A549 (cell line): ENCODE measurements around the gene ING5. TPM values are rescaled to one million over a fixed set of nuclear protein-coding genes. Genes with fewer than 3 reads are reported as not detected.

Experiments
- ATAC-seq, 2 experiments: fragments of 200-7000 bp in 1 of 2; fragments of >200 bp in 1 of 2; cut with Nextera tagmentation in 1 of 2; cut with Tn5 transposase in 1 of 2; 3 replicates each; pipeline versions ENCODE4 v1.8.0 to v1.9.1; 2018 to 2020; ENCODE audit warnings: mild to moderate bottlenecking in 1 of 2, moderate library complexity in 1 of 2
- CTCF ChIA-PET: fragments of 300-600 bp; sonication (Branson Sonifier 250); formaldehyde crosslinking; extraction: SDS; loops from one replicate; lab custom pipeline; 2021; ENCODE audit warnings: antibody characterized with exemption, inconsistent platforms; lab: Yijun Ruan, JAX
- POLR2A ChIA-PET: fragments of 350-600 bp; formaldehyde crosslinking; extraction: SDS; loops from one replicate; lab custom pipeline; 2021; ENCODE audit warnings: antibody characterized with exemption, inconsistent platforms; lab: Yijun Ruan, JAX
- DNase-seq, 2 experiments: peaks; one replicate each; pipeline versions ENCODE4 v3.0.0 to v3.0.0-alpha.2; 2011 to 2016; ENCODE audit warnings: low read depth in 1 of 2, low spot score in 1 of 2
- FAIRE-seq: peaks from 2 replicates; lab custom pipeline; 2011; peaks lifted over from hg19 to GRCh38; lab: Jason Lieb, UNC
- H3K27ac ChIP-seq, 2 experiments: fragments of >200 bp; sonication (Bioruptor Twin); formaldehyde crosslinking; 3 replicates each; pipeline ENCODE4 v1.5.1; 2016 to 2017
- H3K4me1 ChIP-seq: fragments of >200 bp; sonication (Bioruptor Twin); formaldehyde crosslinking; 3 replicates; pipeline ENCODE4 v1.6.1; 2016
- H3K4me2 ChIP-seq: fragments of >200 bp; sonication (Bioruptor Twin); formaldehyde crosslinking; 3 replicates; pipeline ENCODE4 v1.6.1; 2016
- H3K4me3 ChIP-seq: fragments of >200 bp; sonication (Bioruptor Twin); formaldehyde crosslinking; 3 replicates; pipeline ENCODE4 v1.5.1; 2016
- H3K9me3 ChIP-seq: fragments of >200 bp; sonication (Bioruptor Twin); formaldehyde crosslinking; 3 replicates; pipeline ENCODE4 v1.6.1; 2016
- CEBPB ChIP-seq, 2 experiments: fragments of >200 bp in 1 of 2; sonication (Bioruptor Twin) in 1 of 2; formaldehyde crosslinking in 1 of 2; IDR thresholded peaks; 2 replicates each; pipeline ENCODE4 v1.6.1; 2012 to 2016
- CHD2 ChIP-seq: fragments of 150-350 bp; IDR thresholded peaks from 2 replicates; pipeline ENCODE4 v1.6.1; 2014; ENCODE audit warnings: low read length; ENCODE audit not compliant: partially characterized antibody
- E2F6 ChIP-seq: IDR thresholded peaks from 2 replicates; pipeline ENCODE4 v1.6.1; 2012; ENCODE audit warnings: low read depth, borderline replicate concordance
- EHF ChIP-seq: fragments of 250-450 bp; sonication (Bioruptor Pico); IDR thresholded peaks from 2 replicates; pipeline ENCODE4 v1.5.0; 2020; ENCODE audit warnings: mild to moderate bottlenecking
- ESRRA ChIP-seq: fragments of 150-350 bp; IDR thresholded peaks from 2 replicates; pipeline ENCODE4 v1.6.1; 2014; ENCODE audit warnings: mild to moderate bottlenecking, low read length, borderline replicate concordance
- HOXB13 ChIP-seq: fragments of 250-450 bp; sonication (Bioruptor Pico); IDR thresholded peaks from 2 replicates; pipeline ENCODE4 v1.5.0; 2020; ENCODE audit warnings: low read depth, mild to moderate bottlenecking, moderate library complexity
- JUN ChIP-seq, 2 experiments: fragments of >200 bp; sonication (Bioruptor Twin); formaldehyde crosslinking; IDR thresholded peaks; 2 replicates in 1 of 2; 3 replicates in 1 of 2; pipeline ENCODE4 v1.6.1; 2016 to 2017
- MAX ChIP-seq: IDR thresholded peaks from 2 replicates; pipeline ENCODE4 v1.6.1; 2012
- MAZ ChIP-seq: fragments of 150-350 bp; IDR thresholded peaks from 2 replicates; pipeline ENCODE4 v1.6.1; 2014; ENCODE audit warnings: antibody characterized with exemption, low read depth, low read length, borderline replicate concordance
- MYC ChIP-seq: IDR thresholded peaks from 2 replicates; pipeline ENCODE4 v1.6.1; 2012; ENCODE audit warnings: mild to moderate bottlenecking, inconsistent platforms, low read length, improper control_type of control experiment, borderline replicate concordance
- NFE2L2 ChIP-seq: fragments of 150-350 bp; conservative IDR thresholded peaks from 2 replicates; pipeline ENCODE4 v1.6.1; 2014; ENCODE audit warnings: low read length
- NR3C1 ChIP-seq: fragments of >200 bp; sonication (Bioruptor Twin); formaldehyde crosslinking; IDR thresholded peaks from 3 replicates; pipeline ENCODE4 v1.6.1; 2017
- PHF8 ChIP-seq: fragments of 200-600 bp; sonication (generic); IDR thresholded peaks from 2 replicates; pipeline ENCODE4 v1.6.1; 2016; ENCODE audit warnings: low read depth, mild to moderate bottlenecking, antibody characterized with exemption, moderate library complexity, borderline replicate concordance
- POLR2AphosphoS2 ChIP-seq: conservative IDR thresholded peaks from 2 replicates; pipeline ENCODE4 v1.6.1; 2012; ENCODE audit warnings: low read length, improper control_type of control experiment, inconsistent platforms
- RAD21 ChIP-seq, 2 experiments: fragments of >200 bp in 1 of 2; sonication (Bioruptor Twin) in 1 of 2; formaldehyde crosslinking in 1 of 2; IDR thresholded peaks in 1 of 2; conservative IDR thresholded peaks in 1 of 2; 2 replicates in 1 of 2; 3 replicates in 1 of 2; pipeline ENCODE4 v1.6.1; 2012 to 2018; ENCODE audit warnings: inconsistent platforms in 1 of 2
- RCOR1 ChIP-seq: fragments of 150-350 bp; IDR thresholded peaks from 2 replicates; pipeline ENCODE4 v1.6.1; 2014; ENCODE audit warnings: antibody characterized with exemption, low read length, low read depth
- RFX5 ChIP-seq: fragments of 450-650 bp; IDR thresholded peaks from 2 replicates; pipeline ENCODE4 v1.7.1; 2014; ENCODE audit warnings: antibody characterized with exemption, mild to moderate bottlenecking, moderate library complexity
- RNF2 ChIP-seq: fragments of 200-600 bp; sonication (generic); IDR thresholded peaks from 2 replicates; pipeline ENCODE4 v1.6.1; 2016; ENCODE audit warnings: low read depth, mild to moderate bottlenecking, antibody characterized with exemption, moderate library complexity, borderline replicate concordance
- USF2 ChIP-seq: fragments of 450-650 bp; IDR thresholded peaks from 2 replicates; pipeline ENCODE4 v1.6.1; 2014; ENCODE audit warnings: antibody characterized with exemption
- ZFP36 ChIP-seq: fragments of 450-650 bp; IDR thresholded peaks from 2 replicates; pipeline ENCODE4 v1.6.1; 2014; ENCODE audit warnings: borderline replicate concordance; ENCODE audit not compliant: partially characterized antibody
- ZNF302 ChIP-seq: fragments of 250-450 bp; sonication (Bioruptor Pico); IDR thresholded peaks from 2 replicates; pipeline ENCODE4 v1.9.0; 2021; ENCODE audit warnings: inconsistent platforms, mild to moderate bottlenecking, moderate library complexity
- WGBS: methylation state at CpG from one replicate; pipeline ENCODE4 v1.1.6; 2017; ENCODE audit errors: missing lambda C conversion rate; 5-methylcytosine and 5-hydroxymethylcytosine counted together
- polyA plus RNA-seq, 4 experiments: library from polyadenylated mRNA; depleted of rRNA in 3 of 4; stranded (reverse); fragments of >200 nt; fragmentation: RNase III in 1 of 4; extraction: RNeasy Plus Mini Kit Qiagen cat#74134 plus additional on column Dnase treatment in 1 of 4; gene quantifications; 2 replicates in 3 of 4; 3 replicates in 1 of 4; pipeline ENCODE4 v1.2.3, GENCODE V29; 2011 to 2017

Gene ING5
- polyA plus RNA-seq, 2 of the 4 experiments (the other 2 are of a cell fraction), result 28.6 to 29.6 TPM

- ChIA-PET CTCF (interaction anchor here (1.0 to 2.5 kb wide), 11 partner anchors 11 to 806 kb away, joined by 3 to 44 read pairs (median 4); partner anchors contain the start of gene DTYMK), POLR2A (interaction anchor here (0.6 kb wide), 1 partner anchor 473 kb away, joined by 3 read pairs; no protein-coding TSS in a partner anchor)
- Histone ChIP-seq H3K4me1 (no peaks in the 10 kb centered on the region), H3K4me3 (no peak overlapping the region), H3K9me3 (no peaks in the 10 kb centered on the region), H3K4me2 (no peak overlapping the region), H3K27ac (no peak overlapping the region)
- WGBS, result 95% methylated on average over 11 of the region's 15 CpGs
- ATAC-seq (no peak), FAIRE-seq (no peak), DNase-seq (no peak)
- no peak for TF ChIP-seq POLR2AphosphoS2
- no peak for TF ChIP-seq MAZ
- TF ChIP-seq ZFP36, result no peak
- no peak for TF ChIP-seq E2F6
- TF ChIP-seq ZNF302, result no peak
- TF ChIP-seq RCOR1, result no peak
- TF ChIP-seq MAX, result no peak
- TF ChIP-seq HOXB13 (CRISPR knock-in tag), result no peak
- TF ChIP-seq RFX5, result no peak
- TF ChIP-seq CEBPB (IDR thresholded peaks at IDR 0.05), result no peak
- no peak for TF ChIP-seq NR3C1
- no peak for TF ChIP-seq EHF (CRISPR knock-in tag)
- no peak for TF ChIP-seq NFE2L2
- TF ChIP-seq CHD2, result no peak
- TF ChIP-seq MYC, result no peak
- no peak for TF ChIP-seq JUN (IDR thresholded peaks at IDR 0.05)
- TF ChIP-seq RNF2, result no peak
- TF ChIP-seq ESRRA, result no peak
- no peak for TF ChIP-seq RAD21 (conservative IDR thresholded peaks at IDR 0.05 in 1 of 2, IDR thresholded peaks at IDR 0.05 in 1 of 2)
- TF ChIP-seq USF2, result no peak
Observed at GRCh38 chr2:241657786-241658254, 44.0 kb upstream of the ING5 start.

DNA sequence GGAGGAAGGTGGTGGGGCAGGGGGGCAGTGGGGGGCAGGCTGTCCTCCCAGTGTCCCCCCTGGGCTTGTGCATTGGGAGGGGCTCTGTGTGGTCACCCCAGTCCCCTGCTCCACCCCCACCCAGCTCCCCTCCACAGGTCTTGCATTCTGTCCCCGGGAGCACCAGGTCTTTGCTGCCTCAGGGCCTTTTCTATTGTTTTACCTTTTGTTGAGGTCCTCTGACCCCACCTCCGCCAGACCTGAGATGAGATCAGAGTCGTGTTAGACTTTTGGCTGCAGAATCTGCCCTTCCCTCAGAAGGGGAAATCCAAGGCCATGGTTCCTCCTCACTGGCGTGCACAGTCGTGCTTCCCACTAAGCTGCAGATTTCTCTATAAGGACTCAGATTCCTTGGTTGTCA is 43.5 kb upstream of the ING5 start:
- Histone ChIP-seq H3K4me3 (no peak overlapping the region), H3K4me1 (no peaks in the 10 kb centered on the region), H3K4me2 (no peak overlapping the region), H3K9me3 (no peaks in the 10 kb centered on the region), H3K27ac (no peak overlapping the region)
- WGBS, result 82% methylated on average over 5 of the region's 5 CpGs
- TF ChIP-seq USF2, result no peak
- TF ChIP-seq HOXB13 (CRISPR knock-in tag), result no peak
- no peak for TF ChIP-seq PHF8
- no peak for TF ChIP-seq JUN (IDR thresholded peaks at IDR 0.05)
- ChIA-PET CTCF (interaction anchor here (0.9 to 2.5 kb wide), 20 partner anchors 10 to 807 kb away, joined by 3 to 44 read pairs (median 5); partner anchors contain the start of genes ATG4B and DTYMK), POLR2A (no interaction called here)
- FAIRE-seq, result no peak
- DNase-seq, result no peak
- ATAC-seq, result no peak
